Measurements from ENCODE around the gene PIK3C3. TPM values are rescaled to one million over a fixed set of nuclear protein-coding genes. Genes with fewer than 3 reads are reported as not detected.

PIK3C3 gene
- total and polyA plus RNA-seq, 9 of the 15 experiments (the other 6 are each of a cell fraction or from before 2014, with no cell fraction given): 27.0 to 101 (median 42.9) TPM

GRCh38 chr18:41954827-41955613 lies at the start of gene PIK3C3 (continued):
- TF ChIP-seq ZNF239 (CRISPR knock-in tag; IDR thresholded peaks at IDR 0.05): no peak
- TF ChIP-seq CBX8 (IDR thresholded peaks at IDR 0.05; ENCODE audit: borderline replicate concordance, extremely low read depth, low read depth, low read length, poor library complexity, severe bottlenecking): no peak
- TF ChIP-seq POLR2G (IDR thresholded peaks at IDR 0.05; ENCODE audit: low read depth, low read length): peak; percentile 60
- TF ChIP-seq ILF3 (IDR thresholded peaks at IDR 0.05; ENCODE audit: borderline replicate concordance): no peak
- peak in 1 of 2 experiments; percentile 14 for TF ChIP-seq E2F6 (IDR thresholded peaks at IDR 0.05; ENCODE audit: borderline replicate concordance in 1 of 2, extremely low read depth in 1 of 2, insufficient read depth in 1 of 2, insufficient read length in 1 of 2, low read depth in 1 of 2, low read length in 1 of 2, poor library complexity in 1 of 2, severe bottlenecking in 1 of 2)
- peak; percentile 78 for TF ChIP-seq CXXC5 (CRISPR knock-in tag; IDR thresholded peaks at IDR 0.05)
- TF ChIP-seq SMARCA5 (IDR thresholded peaks at IDR 0.05): no peak
- no peak for TF ChIP-seq HOXB6 (CRISPR knock-in tag; IDR thresholded peaks at IDR 0.05; ENCODE audit: borderline replicate concordance)
- no peak for TF ChIP-seq PHTF2 (CRISPR knock-in tag; IDR thresholded peaks at IDR 0.05)
- TF ChIP-seq PHB (CRISPR knock-in tag; IDR thresholded peaks at IDR 0.05): no peak
- no peak for TF ChIP-seq MED1 (CRISPR knock-in tag; IDR thresholded peaks at IDR 0.05; ENCODE audit: borderline replicate concordance)
- peak; percentile 25; the same call in 1 of the 2 replicates for TF ChIP-seq SP1 (CRISPR knock-in tag; IDR thresholded peaks at IDR 0.05)
- no peak for TF ChIP-seq MYBL2 (IDR thresholded peaks at IDR 0.05; ENCODE audit: low read depth)
- no peak for TF ChIP-seq MYBL2 (CRISPR knock-in tag; IDR thresholded peaks at IDR 0.05; ENCODE audit: borderline replicate concordance)
- no peak for TF ChIP-seq NR2C2 (CRISPR knock-in tag; IDR thresholded peaks at IDR 0.05)
- TF ChIP-seq NR2C2 (tag; IDR thresholded peaks at IDR 0.05): peak; percentile 79
- TF ChIP-seq ZBTB34 (CRISPR knock-in tag; IDR thresholded peaks at IDR 0.05): no peak
- 0 out of 2 replicates have a peak, but pooled peaks have one; percentile 41 for TF ChIP-seq MBD2 (IDR thresholded peaks at IDR 0.05; ENCODE audit: borderline replicate concordance, low read depth)
- TF ChIP-seq RB1 (IDR thresholded peaks at IDR 0.05; ENCODE audit: low read depth): peak; percentile 46; the same call in 1 of the 2 replicates
- TF ChIP-seq TCF3 (CRISPR knock-in tag; IDR thresholded peaks at IDR 0.05): no peak
- TF ChIP-seq, protein P1, sequence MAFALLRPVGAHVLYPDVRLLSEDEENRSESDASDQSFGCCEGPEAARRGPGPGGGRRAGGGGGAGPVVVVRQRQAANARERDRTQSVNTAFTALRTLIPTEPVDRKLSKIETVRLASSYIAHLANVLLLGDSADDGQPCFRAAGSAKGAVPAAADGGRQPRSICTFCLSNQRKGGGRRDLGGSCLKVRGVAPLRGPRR (CRISPR knock-in tag; IDR thresholded peaks at IDR 0.05): no peak
- TF ChIP-seq HCFC1 (IDR thresholded peaks at IDR 0.05; ENCODE audit: low read depth, low read length): peak; percentile 88
- no peak for TF ChIP-seq HDAC8 (tag; IDR thresholded peaks at IDR 0.05)
- peak; percentile 67 for TF ChIP-seq ZFX (CRISPR knock-in tag; IDR thresholded peaks at IDR 0.05)
- TF ChIP-seq SUPT5H (IDR thresholded peaks at IDR 0.05): peak; percentile 77
